B cell (primary cell): Measurements from ENCODE around the gene ELMO1. TPM values are rescaled to one million over a fixed set of nuclear protein-coding genes. Genes with fewer than 3 reads are reported as not detected.

ENCODE experiments used
- ATAC-seq: fragments of 200-7000 bp; cut with Tn5 transposase; one replicate; pipeline ENCODE4 v1.10.0; 2021; ENCODE audit warnings: low read depth, mild to moderate bottlenecking, moderate number of reproducible peaks, moderate library complexity
- CTCF ChIA-PET: fragments of 350-600 bp; sonication (Branson Sonifier 250); formaldehyde crosslinking; loops from one replicate; lab custom pipeline; 2021; ENCODE audit warnings: antibody characterized with exemption, inconsistent platforms; lab: Charles Lee
- POLR2A ChIA-PET: fragments of 350-600 bp; sonication (Branson Sonifier 250); formaldehyde crosslinking; loops from one replicate; lab custom pipeline; 2021; ENCODE audit warnings: antibody characterized with exemption; lab: Charles Lee
- DNase-seq: peaks from one replicate; pipeline ENCODE4 v3.0.0; 2013
- H2AFZ ChIP-seq: 2 replicates; pipeline ENCODE4 v1.6.1; 2012; ENCODE audit warnings: mild to moderate bottlenecking, low read depth, low read length; ENCODE audit not compliant: insufficient read depth, poor library complexity, severe bottlenecking
- H3K27ac ChIP-seq, 2 donors: 1 replicate in 1 of 2; 2 replicates in 1 of 2; pipeline ENCODE4 v1.5.1; 2012 to 2013; ENCODE audit warnings: low read length in 2 of 2, mild to moderate bottlenecking in 2 of 2, moderate library complexity in 1 of 2
- H3K27me3 ChIP-seq, 4 experiments: fragments of 200-600 bp in 1 of 4; sonication (generic) in 1 of 4; replicated peaks in 1 of 4; 1 replicate in 2 of 4; 2 replicates in 2 of 4; pipeline versions ENCODE4 v1.6.1 to v1.7.0; 2013 to 2016; ENCODE audit warnings: low read length in 3 of 4, mild to moderate bottlenecking in 2 of 4, mixed read lengths in 1 of 4, moderate library complexity in 1 of 4; ENCODE audit not compliant: insufficient read depth in 4 of 4, control insufficient read depth in 3 of 4; ENCODE audit errors: control extremely low read depth in 1 of 4
- H3K36me3 ChIP-seq, 2 experiments: replicated peaks in 1 of 2; 1 replicate in 1 of 2; 2 replicates in 1 of 2; pipeline versions ENCODE4 v1.6.1 to v1.7.1; 2013; ENCODE audit warnings: low read length in 1 of 2; ENCODE audit not compliant: insufficient read depth in 2 of 2, control insufficient read depth in 1 of 2; ENCODE audit errors: control extremely low read depth in 1 of 2, extremely low read depth in 1 of 2
- H3K4me1 ChIP-seq, 2 donors: fragments of 200-600 bp in 1 of 2; sonication (generic) in 1 of 2; 1 replicate in 1 of 2; 2 replicates in 1 of 2; pipeline versions ENCODE4 v1.5.1 to v1.6.1; 2013 to 2017; ENCODE audit warnings: low read length in 2 of 2; ENCODE audit not compliant: control insufficient read depth in 2 of 2, insufficient read depth in 2 of 2
- H3K4me2 ChIP-seq: replicated peaks from 2 replicates; pipeline ENCODE3; 2012; ENCODE audit warnings: mild to moderate bottlenecking, low read depth, low read length; ENCODE audit not compliant: poor library complexity, severe bottlenecking
- H3K4me3 ChIP-seq, 5 experiments: fragments of 200-600 bp in 1 of 5; sonication (generic) in 1 of 5; 1 replicate in 3 of 5; 2 replicates in 2 of 5; pipeline versions ENCODE4 v1.5.1 to v1.7.0; 2011 to 2016; ENCODE audit warnings: low read length in 4 of 5, mild to moderate bottlenecking in 4 of 5, low read depth in 2 of 5, control low read depth in 1 of 5, moderate library complexity in 1 of 5; ENCODE audit not compliant: insufficient read depth in 1 of 5; ENCODE audit errors: control extremely low read depth in 1 of 5, extremely low read depth in 1 of 5
- H3K79me2 ChIP-seq: fragments of 200-600 bp; sonication (generic); one replicate; pipeline ENCODE4 v1.6.0; 2016; ENCODE audit warnings: low read length; ENCODE audit not compliant: control insufficient read depth, insufficient read depth
- H3K9ac ChIP-seq: fragments of 200-600 bp; sonication (generic); 2 replicates; pipeline ENCODE4 v1.6.1; 2017; ENCODE audit warnings: mild to moderate bottlenecking, low read length, moderate library complexity
- H3K9me3 ChIP-seq, 3 donors: one replicate each; pipeline versions ENCODE4 v1.6.1 to v1.7.1; 2013; ENCODE audit warnings: low read length in 2 of 3; ENCODE audit not compliant: control insufficient read depth in 2 of 3, insufficient read depth in 1 of 3; ENCODE audit errors: control extremely low read depth in 1 of 3
- H4K20me1 ChIP-seq: 2 replicates; pipeline ENCODE4 v1.6.0; 2012; ENCODE audit warnings: mild to moderate bottlenecking, low read length; ENCODE audit not compliant: insufficient read depth, control insufficient read depth, poor library complexity, severe bottlenecking
- H3K27ac Mint-ChIP-seq: one replicate; pipeline ENCODE4 v1.8.0; 2021; ENCODE audit warnings: mixed read lengths
- H3K27me3 Mint-ChIP-seq: one replicate; pipeline ENCODE4 v1.8.0; 2021; ENCODE audit warnings: mixed read lengths
- H3K4me1 Mint-ChIP-seq: one replicate; pipeline ENCODE4 v1.8.0; 2021; ENCODE audit warnings: mixed read lengths
- H3K4me3 Mint-ChIP-seq: one replicate; pipeline ENCODE4 v1.8.0; 2021; ENCODE audit warnings: mixed read lengths
- H3K9me3 Mint-ChIP-seq: one replicate; pipeline ENCODE4 v1.8.0; 2022; ENCODE audit warnings: mixed read lengths; ENCODE audit not compliant: insufficient read depth
- EZH2 ChIP-seq: IDR thresholded peaks from 2 replicates; pipeline ENCODE4 v1.6.1; 2012; ENCODE audit warnings: borderline replicate concordance, low read depth, mild to moderate bottlenecking, moderate library complexity, low read length; ENCODE audit not compliant: insufficient read depth, poor library complexity, severe bottlenecking
- WGBS: methylation state at CpG from one replicate; pipeline ENCODE4 v1.1.5; 2013; ENCODE audit warnings: missing lambda C conversion rate; ENCODE audit not compliant: insufficient coverage; 5-methylcytosine and 5-hydroxymethylcytosine counted together
- intact Hi-C: fragments of 100-400 bp; cut with micrococcal nuclease; formaldehyde crosslinking; loops from one replicate; pipeline ENCODE4 v1.10.0; 2022
- polyA plus RNA-seq: library from polyadenylated mRNA; depleted of rRNA; stranded (reverse); fragments of >200 nt; gene quantifications from 2 replicates; pipeline ENCODE4 v1.2.3, GENCODE V29; 2012
- total RNA-seq, 2 donors: library from RNA; stranded (reverse); fragments of 120-200 nt in 1 of 2; gene quantifications; 1 replicate in 1 of 2; 2 replicates in 1 of 2; pipeline versions ENCODE4 v1.2.3 to v1.2.4, GENCODE V29; 2013 to 2022
- TF ChIP-seq, protein P1 (sequence below): fragments of 200-600 bp; IDR thresholded peaks from one replicate; pipeline ENCODE4 v1.8.0; 2022; ENCODE audit warnings: antibody characterized with exemption, mild to moderate bottlenecking

ELMO1 gene
- total and polyA plus RNA-seq, 2 donors (not counting 1 experiment from before 2014, with no cell fraction given) = 44.7 to 177 TPM

DNA sequence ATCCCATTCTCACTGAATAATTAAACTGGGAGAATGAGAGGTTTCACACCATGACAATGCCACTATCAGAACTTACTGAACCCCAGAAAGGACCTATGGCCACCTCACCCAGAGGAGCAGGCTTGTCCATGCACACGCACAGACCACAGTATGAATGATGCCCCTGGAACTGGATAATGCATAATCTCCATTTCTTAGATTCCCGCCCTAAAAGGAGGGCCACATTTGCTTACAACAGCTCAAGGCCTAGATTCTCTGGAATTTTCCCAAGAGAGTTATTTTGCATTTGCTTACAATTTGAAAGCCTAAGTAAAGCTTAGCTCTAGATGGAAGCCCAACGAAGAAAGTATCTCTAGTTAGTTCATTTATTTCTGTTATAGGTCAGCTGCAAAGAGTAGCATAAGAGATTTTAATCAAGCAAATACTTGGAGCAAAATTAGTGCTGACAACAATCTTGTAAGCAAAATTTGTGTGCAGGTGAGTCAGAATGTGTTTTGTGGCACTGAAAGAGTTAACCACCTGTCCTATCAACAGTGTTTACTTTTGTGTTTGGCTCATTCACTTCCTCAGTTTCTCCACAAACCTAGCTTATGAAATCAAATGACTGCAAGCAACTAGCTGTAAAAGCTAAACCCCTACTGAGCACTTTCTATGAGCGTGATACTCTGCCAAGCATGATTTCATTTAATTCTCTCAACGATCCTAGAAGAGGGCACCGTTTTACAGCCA is 32.1 kb downstream of the ELMO1 start:
- H3K79me2 ChIP-seq = peaks cover 90% of the 10 kb centered on the region
- ChIA-PET CTCF (no interaction called here), POLR2A (no interaction called here)
- ATAC-seq = no peak
- H3K9me3 ChIP-seq = peaks cover 0 to 3% (median 0%) of the 10 kb centered on the region in 3 donors
- H3K4me1 ChIP-seq = peaks cover 18 to 27% of the 10 kb centered on the region in 2 donors
- TF ChIP-seq, protein P1, sequence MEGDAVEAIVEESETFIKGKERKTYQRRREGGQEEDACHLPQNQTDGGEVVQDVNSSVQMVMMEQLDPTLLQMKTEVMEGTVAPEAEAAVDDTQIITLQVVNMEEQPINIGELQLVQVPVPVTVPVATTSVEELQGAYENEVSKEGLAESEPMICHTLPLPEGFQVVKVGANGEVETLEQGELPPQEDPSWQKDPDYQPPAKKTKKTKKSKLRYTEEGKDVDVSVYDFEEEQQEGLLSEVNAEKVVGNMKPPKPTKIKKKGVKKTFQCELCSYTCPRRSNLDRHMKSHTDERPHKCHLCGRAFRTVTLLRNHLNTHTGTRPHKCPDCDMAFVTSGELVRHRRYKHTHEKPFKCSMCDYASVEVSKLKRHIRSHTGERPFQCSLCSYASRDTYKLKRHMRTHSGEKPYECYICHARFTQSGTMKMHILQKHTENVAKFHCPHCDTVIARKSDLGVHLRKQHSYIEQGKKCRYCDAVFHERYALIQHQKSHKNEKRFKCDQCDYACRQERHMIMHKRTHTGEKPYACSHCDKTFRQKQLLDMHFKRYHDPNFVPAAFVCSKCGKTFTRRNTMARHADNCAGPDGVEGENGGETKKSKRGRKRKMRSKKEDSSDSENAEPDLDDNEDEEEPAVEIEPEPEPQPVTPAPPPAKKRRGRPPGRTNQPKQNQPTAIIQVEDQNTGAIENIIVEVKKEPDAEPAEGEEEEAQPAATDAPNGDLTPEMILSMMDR = no peak
- TF ChIP-seq EZH2 = no peak
- Mint-ChIP-seq H3K27ac (no peak overlapping the region), H3K27me3 (no peaks in the 10 kb centered on the region), H3K4me3 (peak overlapping the region; percentile 21), H3K4me1 (peaks cover 55% of the 10 kb centered on the region), H3K9me3 (no peaks in the 10 kb centered on the region)
- WGBS = 95% methylated on average over 6 of the region's 6 CpGs
- no peak overlapping the region for H3K27ac ChIP-seq
- peaks cover 0 to 3% of the 10 kb centered on the region in 2 experiments for H3K36me3 ChIP-seq
- intact Hi-C loops = no loop called here
- no peak overlapping the region for H3K4me3 ChIP-seq
- H3K4me2 ChIP-seq = no peak overlapping the region
- H2AFZ ChIP-seq = no peak overlapping the region
- DNase-seq = no peak
- H4K20me1 ChIP-seq = peaks cover 57% of the 10 kb centered on the region
- H3K27me3 ChIP-seq = no peaks in the 10 kb centered on the region
- H3K9ac ChIP-seq = no peak overlapping the region

DNA sequence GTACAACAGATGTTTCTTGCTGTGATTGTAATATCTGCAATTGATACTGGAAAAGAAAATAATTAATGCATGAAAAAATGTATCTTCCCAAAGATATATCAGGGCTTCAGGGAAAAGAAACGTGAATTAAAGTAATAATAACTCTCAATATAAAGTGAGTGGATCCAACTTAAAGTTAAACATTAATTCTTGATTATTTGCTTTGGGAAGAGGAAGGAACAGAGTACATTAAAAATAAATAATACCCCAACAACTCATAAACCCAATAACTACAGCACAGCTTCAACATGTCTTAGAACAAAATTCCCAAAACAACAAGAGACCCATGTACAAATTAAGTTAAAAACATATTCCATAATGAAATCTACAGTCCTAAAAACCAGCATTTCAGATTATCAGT is 33.0 kb downstream of the ELMO1 start:
- ATAC-seq (no peak), DNase-seq (no peak)
- no peaks in the 10 kb centered on the region for H3K9me3 Mint-ChIP-seq
- Histone ChIP-seq H3K9me3 (peaks cover 0 to 3% (median 0%) of the 10 kb centered on the region in 3 donors), H2AFZ (no peak overlapping the region), H3K27ac (no peak overlapping the region), H3K4me3 (no peak overlapping the region), H3K9ac (no peak overlapping the region), H3K4me1 (peaks cover 21% of the 10 kb centered on the region in 2 donors), H3K79me2 (peaks cover 84% of the 10 kb centered on the region), H3K27me3 (no peaks in the 10 kb centered on the region), H3K4me2 (no peak overlapping the region), H3K36me3 (peaks cover 0 to 3% of the 10 kb centered on the region in 2 experiments), H4K20me1 (peaks cover 48% of the 10 kb centered on the region)
- no peaks in the 10 kb centered on the region for H3K27me3 Mint-ChIP-seq
- H3K4me3 Mint-ChIP-seq = no peak overlapping the region
- H3K27ac Mint-ChIP-seq = no peak overlapping the region
- ChIA-PET POLR2A (no interaction called here), CTCF (interaction anchor here (1.0 kb wide), 1 partner anchor 62 kb away, joined by 5 read pairs; no protein-coding TSS in a partner anchor)
- intact Hi-C loops = no loop called here
- no CpG with 5 or more reads among the region's 1 CpG for WGBS
- no peak for TF ChIP-seq EZH2
- TF ChIP-seq, protein P1 = no peak
- H3K4me1 Mint-ChIP-seq = peaks cover 55% of the 10 kb centered on the region
